Body of pancreas (tissue), 4 donors: Measurements from ENCODE around the gene ARHGEF25.

Experiments
- POLR2A ChIP-seq, 3 donors: fragments of 450-650 bp; IDR thresholded peaks; one replicate each; pipeline ENCODE4 v1.6.1; 2016; ENCODE audit warnings: antibody characterized with exemption in 3 of 3, mild to moderate bottlenecking in 2 of 3
- TF ChIP-seq, protein P1 (sequence below), 7 experiments: fragments of 450-650 bp in 4 of 7; fragments of 200-600 bp in 3 of 7; sonication (generic) in 3 of 7; IDR thresholded peaks; one replicate each; pipeline ENCODE4 v1.5.1; 2016 to 2019; ENCODE audit warnings: antibody characterized with exemption in 7 of 7

DNA sequence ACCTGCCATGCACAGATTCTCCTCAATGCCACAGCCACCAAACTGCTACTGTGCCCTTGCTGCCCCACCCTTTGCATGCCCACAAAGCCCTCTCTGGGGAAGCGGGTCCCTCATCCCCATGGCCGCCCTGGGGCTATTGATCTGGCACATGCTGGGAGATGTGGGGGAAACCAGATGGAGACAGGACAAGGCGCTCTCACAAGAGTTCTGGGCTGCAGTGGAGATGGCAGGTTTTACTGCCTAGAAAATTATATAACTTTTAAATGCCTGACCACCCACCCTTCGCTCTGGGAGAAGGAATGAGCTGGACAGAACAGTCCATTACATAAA is 30.8 kb upstream of the ARHGEF25 start:
- TF ChIP-seq, protein P1, sequence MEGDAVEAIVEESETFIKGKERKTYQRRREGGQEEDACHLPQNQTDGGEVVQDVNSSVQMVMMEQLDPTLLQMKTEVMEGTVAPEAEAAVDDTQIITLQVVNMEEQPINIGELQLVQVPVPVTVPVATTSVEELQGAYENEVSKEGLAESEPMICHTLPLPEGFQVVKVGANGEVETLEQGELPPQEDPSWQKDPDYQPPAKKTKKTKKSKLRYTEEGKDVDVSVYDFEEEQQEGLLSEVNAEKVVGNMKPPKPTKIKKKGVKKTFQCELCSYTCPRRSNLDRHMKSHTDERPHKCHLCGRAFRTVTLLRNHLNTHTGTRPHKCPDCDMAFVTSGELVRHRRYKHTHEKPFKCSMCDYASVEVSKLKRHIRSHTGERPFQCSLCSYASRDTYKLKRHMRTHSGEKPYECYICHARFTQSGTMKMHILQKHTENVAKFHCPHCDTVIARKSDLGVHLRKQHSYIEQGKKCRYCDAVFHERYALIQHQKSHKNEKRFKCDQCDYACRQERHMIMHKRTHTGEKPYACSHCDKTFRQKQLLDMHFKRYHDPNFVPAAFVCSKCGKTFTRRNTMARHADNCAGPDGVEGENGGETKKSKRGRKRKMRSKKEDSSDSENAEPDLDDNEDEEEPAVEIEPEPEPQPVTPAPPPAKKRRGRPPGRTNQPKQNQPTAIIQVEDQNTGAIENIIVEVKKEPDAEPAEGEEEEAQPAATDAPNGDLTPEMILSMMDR (IDR thresholded peaks at IDR 0.05), result no peak
- TF ChIP-seq POLR2A (IDR thresholded peaks at IDR 0.05), result no peak
